Smooth muscle cell (in vitro differentiated cells): ENCODE results near the gene TRIM7. TPM values are rescaled to one million over a fixed set of nuclear protein-coding genes. Genes with fewer than 3 reads are reported as not detected.

Experiments
- DNase-seq: peaks from one replicate; lab custom pipeline; 2025; ENCODE audit not compliant: unreplicated experiment; lab: John Stamatoyannopoulos, UW
- H2AFZ ChIP-seq: fragments of 200-600 bp; sonication (generic); 2 replicates; pipeline ENCODE4 v1.6.0; 2016; ENCODE audit warnings: antibody characterized with exemption, low read depth, mild to moderate bottlenecking
- H3F3A ChIP-seq: fragments of 200-600 bp; sonication (generic); 2 replicates; pipeline ENCODE4 v1.6.0; 2017; ENCODE audit warnings: antibody characterized with exemption, low read depth
- H3K27ac ChIP-seq: fragments of 200-600 bp; sonication (generic); 2 replicates; pipeline ENCODE4 v1.5.1; 2016; ENCODE audit warnings: low read depth, mild to moderate bottlenecking
- H3K27me3 ChIP-seq: fragments of 200-600 bp; sonication (generic); 2 replicates; pipeline ENCODE4 v1.6.1; 2016; ENCODE audit warnings: low read depth, mild to moderate bottlenecking
- H3K36me3 ChIP-seq: fragments of 200-600 bp; sonication (generic); 2 replicates; pipeline ENCODE4 v1.5.1; 2016; ENCODE audit warnings: low read depth
- H3K4me1 ChIP-seq: fragments of 200-600 bp; sonication (generic); 2 replicates; pipeline ENCODE4 v1.5.1; 2016; ENCODE audit warnings: low read depth
- H3K4me2 ChIP-seq: fragments of 200-600 bp; sonication (generic); 2 replicates; pipeline ENCODE4 v1.6.0; 2016; ENCODE audit warnings: mild to moderate bottlenecking
- H3K4me3 ChIP-seq: fragments of 200-600 bp; sonication (generic); 2 replicates; pipeline ENCODE4 v1.5.1; 2016; ENCODE audit warnings: mild to moderate bottlenecking
- H3K79me2 ChIP-seq: fragments of 200-600 bp; sonication (generic); 2 replicates; pipeline ENCODE4 v1.6.0; 2016; ENCODE audit warnings: low read depth, mild to moderate bottlenecking
- H3K9ac ChIP-seq: fragments of 200-600 bp; sonication (generic); 2 replicates; pipeline ENCODE4 v1.6.0; 2016; ENCODE audit warnings: low read depth
- H3K9me3 ChIP-seq: fragments of 200-600 bp; sonication (generic); replicated peaks from 2 replicates; pipeline ENCODE4 v1.5.1; 2016; ENCODE audit warnings: low read depth
- H4K20me1 ChIP-seq: fragments of 200-600 bp; sonication (generic); 2 replicates; pipeline ENCODE4 v1.6.0; 2016; ENCODE audit warnings: low read depth
- WGBS: methylation state at CpG from one replicate; pipeline ENCODE4 v1.1.7; 2016; ENCODE audit warnings: low lambda C conversion rate; 5-methylcytosine and 5-hydroxymethylcytosine counted together
- polyA plus RNA-seq: library from polyadenylated mRNA; unstranded; fragments of >200 nt; fragmentation: Nextera tagmentation; extraction: Ambion mirVana; gene quantifications from 2 replicates; pipeline ENCODE4 v1.2.1, GENCODE V29; 2016
- total RNA-seq: library from RNA; depleted of rRNA; stranded (reverse); fragments of >200 nt; gene quantifications from 2 replicates; pipeline ENCODE4 v1.2.3, GENCODE V29; 2014
- TF ChIP-seq, protein P1 (sequence below): fragments of 200-600 bp; sonication (generic); IDR thresholded peaks from 2 replicates; pipeline ENCODE4 v1.5.1; 2017; ENCODE audit warnings: borderline replicate concordance, mild to moderate bottlenecking, antibody characterized with exemption; ENCODE audit not compliant: insufficient read depth, poor library complexity, severe bottlenecking

Gene TRIM7
- total and polyA plus RNA-seq, 2 experiments from 2014 or later: not detected

DNA sequence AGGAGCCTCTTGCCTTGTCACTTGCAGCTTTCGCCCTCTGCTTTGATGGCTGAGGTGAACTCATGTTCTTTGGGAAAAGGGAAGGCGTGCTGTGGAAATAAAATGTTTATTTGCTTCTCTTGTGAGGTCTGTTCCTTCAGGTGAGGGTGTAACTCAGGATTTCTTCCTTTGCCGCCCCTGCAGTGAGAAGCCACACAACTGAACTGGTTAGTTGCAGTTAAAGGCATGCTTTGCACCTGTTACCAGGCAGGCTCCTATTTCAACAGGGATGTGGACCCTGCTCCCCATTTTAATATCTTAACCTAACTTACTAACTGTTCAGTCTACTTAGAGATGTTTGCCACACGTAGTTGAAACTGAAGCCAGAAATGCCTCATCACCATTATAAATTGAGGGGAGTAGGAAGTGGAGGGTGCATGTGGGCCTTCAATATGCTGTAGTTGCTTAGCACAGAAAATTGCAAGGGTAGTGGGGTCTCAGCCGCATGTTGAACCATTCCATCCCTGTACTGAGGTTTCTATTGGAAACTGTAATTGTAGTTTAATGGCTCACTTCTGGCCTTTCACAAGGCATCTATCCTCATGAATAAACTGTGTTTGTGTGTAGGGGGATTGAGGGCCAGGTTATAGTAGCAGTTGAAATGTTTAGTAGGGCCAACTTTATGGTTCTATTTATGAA is 30.8 kb upstream of the TRIM7 start:
- DNase-seq: no peak
- Histone ChIP-seq H3F3A (peaks cover 58% of the 10 kb centered on the region), H3K36me3 (peaks cover 17% of the 10 kb centered on the region), H3K4me3 (no peak overlapping the region), H3K27me3 (no peaks in the 10 kb centered on the region), H3K27ac (peak overlapping the region; percentile 44), H3K79me2 (peaks cover 26% of the 10 kb centered on the region), H3K4me2 (no peak overlapping the region), H3K9me3 (no peaks in the 10 kb centered on the region), H4K20me1 (peaks cover 62% of the 10 kb centered on the region), H2AFZ (no peak overlapping the region), H3K4me1 (no peaks in the 10 kb centered on the region), H3K9ac (no peak overlapping the region)
- TF ChIP-seq, protein P1, sequence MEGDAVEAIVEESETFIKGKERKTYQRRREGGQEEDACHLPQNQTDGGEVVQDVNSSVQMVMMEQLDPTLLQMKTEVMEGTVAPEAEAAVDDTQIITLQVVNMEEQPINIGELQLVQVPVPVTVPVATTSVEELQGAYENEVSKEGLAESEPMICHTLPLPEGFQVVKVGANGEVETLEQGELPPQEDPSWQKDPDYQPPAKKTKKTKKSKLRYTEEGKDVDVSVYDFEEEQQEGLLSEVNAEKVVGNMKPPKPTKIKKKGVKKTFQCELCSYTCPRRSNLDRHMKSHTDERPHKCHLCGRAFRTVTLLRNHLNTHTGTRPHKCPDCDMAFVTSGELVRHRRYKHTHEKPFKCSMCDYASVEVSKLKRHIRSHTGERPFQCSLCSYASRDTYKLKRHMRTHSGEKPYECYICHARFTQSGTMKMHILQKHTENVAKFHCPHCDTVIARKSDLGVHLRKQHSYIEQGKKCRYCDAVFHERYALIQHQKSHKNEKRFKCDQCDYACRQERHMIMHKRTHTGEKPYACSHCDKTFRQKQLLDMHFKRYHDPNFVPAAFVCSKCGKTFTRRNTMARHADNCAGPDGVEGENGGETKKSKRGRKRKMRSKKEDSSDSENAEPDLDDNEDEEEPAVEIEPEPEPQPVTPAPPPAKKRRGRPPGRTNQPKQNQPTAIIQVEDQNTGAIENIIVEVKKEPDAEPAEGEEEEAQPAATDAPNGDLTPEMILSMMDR: no peak
- 96% methylated on average over 5 of the region's 5 CpGs for WGBS

DNA sequence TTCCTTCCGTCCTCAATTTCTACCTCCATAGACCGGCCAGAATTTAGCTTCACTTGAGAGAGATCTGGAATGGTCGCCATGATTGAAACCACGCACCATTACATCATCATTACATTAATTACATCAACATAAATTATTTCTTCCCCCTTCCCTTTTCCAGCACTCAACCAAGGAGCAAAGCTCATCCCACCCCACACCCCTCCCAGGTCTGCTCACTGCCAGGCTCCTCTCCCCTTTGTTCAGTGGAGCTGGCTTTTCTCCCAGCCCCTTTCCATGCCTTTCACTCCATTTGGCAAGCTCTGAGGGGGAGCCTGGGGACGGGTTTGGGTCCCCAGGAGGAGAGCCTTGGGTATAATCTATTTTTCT is 30.3 kb upstream of the TRIM7 start:
- H3K4me3 ChIP-seq: no peak overlapping the region
- no peak overlapping the region for H3K9ac ChIP-seq
- TF ChIP-seq, protein P1: no peak
- peaks cover 58% of the 10 kb centered on the region for H3F3A ChIP-seq
- no peak for DNase-seq
- no peak overlapping the region for H2AFZ ChIP-seq
- H3K79me2 ChIP-seq: peaks cover 20% of the 10 kb centered on the region
- H3K4me2 ChIP-seq: no peak overlapping the region
- peak overlapping the region; percentile 44 for H3K27ac ChIP-seq
- no peaks in the 10 kb centered on the region for H3K9me3 ChIP-seq
- peaks cover 17% of the 10 kb centered on the region for H3K36me3 ChIP-seq
- peaks cover 57% of the 10 kb centered on the region for H4K20me1 ChIP-seq
- 95% methylated on average over 5 of the region's 5 CpGs for WGBS
- no peaks in the 10 kb centered on the region for H3K27me3 ChIP-seq
- H3K4me1 ChIP-seq: no peaks in the 10 kb centered on the region

DNA sequence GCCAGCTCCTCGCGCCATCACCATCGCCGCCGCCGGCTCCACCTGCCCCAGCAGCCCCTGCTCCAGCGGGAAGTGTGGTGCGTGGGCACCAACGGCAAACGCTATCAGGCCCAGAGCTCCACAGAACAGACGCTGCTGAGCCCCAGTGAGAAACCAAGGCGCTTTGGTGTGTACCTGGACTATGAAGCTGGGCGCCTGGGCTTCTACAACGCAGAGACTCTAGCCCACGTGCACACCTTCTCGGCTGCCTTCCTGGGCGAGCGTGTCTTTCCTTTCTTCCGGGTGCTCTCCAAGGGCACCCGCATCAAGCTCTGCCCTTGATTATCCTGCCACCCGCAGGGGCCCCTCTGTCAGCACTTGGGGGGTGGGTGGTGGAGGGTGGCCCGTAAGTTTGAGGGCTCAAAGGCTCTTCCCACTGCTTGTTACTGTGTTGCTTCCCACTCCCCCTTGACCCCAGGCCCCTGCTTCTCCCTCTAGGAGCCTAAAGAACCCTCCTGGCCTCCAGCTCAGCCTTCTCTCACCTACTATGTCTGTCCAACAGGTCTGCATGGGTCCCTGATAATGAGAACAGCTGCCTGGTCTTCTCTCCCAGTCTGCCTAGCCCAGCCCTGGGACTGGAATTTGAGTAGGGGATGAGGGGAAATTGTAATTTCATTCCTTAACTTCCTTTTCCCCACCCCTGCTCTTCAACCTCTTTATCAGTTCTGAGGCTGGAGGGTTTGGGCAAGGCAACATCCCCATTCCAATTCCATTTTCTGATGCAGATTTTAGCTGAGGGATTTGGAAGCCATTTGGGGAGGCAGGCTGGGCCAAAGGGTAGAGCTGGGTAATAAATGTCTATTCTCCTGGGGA is 29.7 kb upstream of the TRIM7 start:
- Histone ChIP-seq H3K4me3 (no peak overlapping the region), H3K36me3 (peaks cover 17% of the 10 kb centered on the region), H3K27me3 (no peaks in the 10 kb centered on the region), H3F3A (peaks cover 57% of the 10 kb centered on the region), H4K20me1 (peaks cover 51% of the 10 kb centered on the region), H3K79me2 (peaks cover 14% of the 10 kb centered on the region), H3K9me3 (no peaks in the 10 kb centered on the region), H3K4me1 (no peaks in the 10 kb centered on the region), H3K4me2 (no peak overlapping the region), H2AFZ (no peak overlapping the region), H3K27ac (peak overlapping the region; percentile 44), H3K9ac (no peak overlapping the region)
- 91% methylated on average over 15 of the region's 22 CpGs for WGBS
- DNase-seq: no peak
- TF ChIP-seq, protein P1: no peak
